ENCODE measurements around the gene CRYBA4.

Gene CRYBA4

DNA sequence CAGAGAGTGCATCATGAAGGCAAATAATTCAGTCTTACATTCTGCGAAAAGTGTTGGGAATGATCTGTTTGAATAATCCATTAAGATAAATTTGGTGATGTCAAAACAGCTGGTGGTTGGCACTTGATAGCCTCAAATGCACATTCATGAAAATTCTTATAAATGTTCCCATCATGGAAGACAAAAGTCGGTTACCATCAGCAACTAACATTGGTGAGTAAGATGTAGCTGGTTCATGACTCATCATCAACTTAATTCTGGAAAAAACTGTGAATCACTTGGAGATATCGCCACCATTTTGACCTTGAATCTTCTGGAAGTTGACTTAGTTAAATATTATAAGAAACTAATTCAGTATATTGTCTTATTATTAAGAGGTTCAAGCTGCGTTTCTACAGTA is 15.2 kb upstream of the CRYBA4 start:
- H3K4me1 ChIP-seq (ENCODE audit: insufficient read depth, low read length, severe bottlenecking) = peaks cover 22% of the 10 kb centered on the region
- no peaks in the 10 kb centered on the region for H4K20me1 ChIP-seq (ENCODE audit: insufficient read depth, low read length)
- H3K4me2 ChIP-seq (ENCODE audit: low read length) = no peak overlapping the region
- no peak overlapping the region for H3K9ac ChIP-seq (ENCODE audit: low read length)
- no peak overlapping the region for H3K27ac ChIP-seq (ENCODE audit: low read depth, low read length, poor library complexity, severe bottlenecking)
- no peaks in the 10 kb centered on the region for H3K9me3 ChIP-seq (ENCODE audit: low read length)
- no peaks in the 10 kb centered on the region for H3K79me2 ChIP-seq (ENCODE audit: insufficient read depth, low read length)
- H3K4me3 ChIP-seq (ENCODE audit: low read depth, low read length, poor library complexity, severe bottlenecking) = no peak overlapping the region
- H2AFZ ChIP-seq (ENCODE audit: low read length) = no peak overlapping the region
- H3K27me3 ChIP-seq (ENCODE audit: insufficient read depth, low read length) = no peaks in the 10 kb centered on the region
- no peaks in the 10 kb centered on the region for H3K9me2 ChIP-seq (ENCODE audit: low read depth, low read length)
- no peaks in the 10 kb centered on the region for H3K36me3 ChIP-seq (ENCODE audit: insufficient read depth, low read length)
- TF ChIP-seq EZH2 (IDR thresholded peaks at IDR 0.05; ENCODE audit: borderline replicate concordance, low read length) = no peak
- TF ChIP-seq, protein P1, sequence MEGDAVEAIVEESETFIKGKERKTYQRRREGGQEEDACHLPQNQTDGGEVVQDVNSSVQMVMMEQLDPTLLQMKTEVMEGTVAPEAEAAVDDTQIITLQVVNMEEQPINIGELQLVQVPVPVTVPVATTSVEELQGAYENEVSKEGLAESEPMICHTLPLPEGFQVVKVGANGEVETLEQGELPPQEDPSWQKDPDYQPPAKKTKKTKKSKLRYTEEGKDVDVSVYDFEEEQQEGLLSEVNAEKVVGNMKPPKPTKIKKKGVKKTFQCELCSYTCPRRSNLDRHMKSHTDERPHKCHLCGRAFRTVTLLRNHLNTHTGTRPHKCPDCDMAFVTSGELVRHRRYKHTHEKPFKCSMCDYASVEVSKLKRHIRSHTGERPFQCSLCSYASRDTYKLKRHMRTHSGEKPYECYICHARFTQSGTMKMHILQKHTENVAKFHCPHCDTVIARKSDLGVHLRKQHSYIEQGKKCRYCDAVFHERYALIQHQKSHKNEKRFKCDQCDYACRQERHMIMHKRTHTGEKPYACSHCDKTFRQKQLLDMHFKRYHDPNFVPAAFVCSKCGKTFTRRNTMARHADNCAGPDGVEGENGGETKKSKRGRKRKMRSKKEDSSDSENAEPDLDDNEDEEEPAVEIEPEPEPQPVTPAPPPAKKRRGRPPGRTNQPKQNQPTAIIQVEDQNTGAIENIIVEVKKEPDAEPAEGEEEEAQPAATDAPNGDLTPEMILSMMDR (IDR thresholded peaks at IDR 0.05; ENCODE audit: low read length) = no peak
- H3F3A ChIP-seq (ENCODE audit: insufficient read depth, low read length) = no peaks in the 10 kb centered on the region

DNA sequence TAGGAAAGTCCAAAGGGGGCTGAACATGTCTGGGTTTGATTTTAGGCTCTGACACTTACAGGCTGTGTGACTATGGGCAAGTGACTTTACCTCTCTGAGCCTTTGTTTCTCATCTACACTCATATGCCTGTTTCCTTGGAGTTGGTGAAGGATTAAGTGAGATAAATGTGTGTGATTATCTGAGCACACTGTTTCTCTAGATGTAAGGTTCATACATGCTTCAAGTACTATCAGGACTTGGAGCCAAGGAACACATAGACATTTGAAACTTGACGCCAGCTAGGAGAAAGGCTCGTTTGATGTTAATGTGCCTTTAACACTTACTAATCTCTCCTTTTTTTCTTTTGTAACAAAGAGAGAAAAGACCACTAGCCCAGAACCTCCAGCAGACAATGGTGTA is 13.6 kb upstream of the CRYBA4 start:
- Histone ChIP-seq H3K27me3 (ENCODE audit: insufficient read depth, low read length) (no peaks in the 10 kb centered on the region), H3K36me3 (ENCODE audit: insufficient read depth, low read length) (no peaks in the 10 kb centered on the region), H3K27ac (ENCODE audit: low read depth, low read length, poor library complexity, severe bottlenecking) (no peak overlapping the region), H4K20me1 (ENCODE audit: insufficient read depth, low read length) (no peaks in the 10 kb centered on the region), H3K9me3 (ENCODE audit: low read length) (no peaks in the 10 kb centered on the region), H3K79me2 (ENCODE audit: insufficient read depth, low read length) (no peaks in the 10 kb centered on the region), H3K4me3 (ENCODE audit: low read depth, low read length, poor library complexity, severe bottlenecking) (peak overlapping the region; percentile 13), H3K4me1 (ENCODE audit: insufficient read depth, low read length, severe bottlenecking) (peaks cover 22% of the 10 kb centered on the region), H2AFZ (ENCODE audit: low read length) (no peak overlapping the region), H3K4me2 (ENCODE audit: low read length) (peak overlapping the region; percentile 26; the same call in 1 of the 2 replicates), H3K9ac (ENCODE audit: low read length) (no peak overlapping the region; the same call in 1 of the 2 replicates), H3F3A (ENCODE audit: insufficient read depth, low read length) (no peaks in the 10 kb centered on the region), H3K9me2 (ENCODE audit: low read depth, low read length) (no peaks in the 10 kb centered on the region)
- no peak for TF ChIP-seq EZH2 (IDR thresholded peaks at IDR 0.05; ENCODE audit: borderline replicate concordance, low read length)
- TF ChIP-seq, protein P1 (IDR thresholded peaks at IDR 0.05; ENCODE audit: low read length) = no peak

DNA sequence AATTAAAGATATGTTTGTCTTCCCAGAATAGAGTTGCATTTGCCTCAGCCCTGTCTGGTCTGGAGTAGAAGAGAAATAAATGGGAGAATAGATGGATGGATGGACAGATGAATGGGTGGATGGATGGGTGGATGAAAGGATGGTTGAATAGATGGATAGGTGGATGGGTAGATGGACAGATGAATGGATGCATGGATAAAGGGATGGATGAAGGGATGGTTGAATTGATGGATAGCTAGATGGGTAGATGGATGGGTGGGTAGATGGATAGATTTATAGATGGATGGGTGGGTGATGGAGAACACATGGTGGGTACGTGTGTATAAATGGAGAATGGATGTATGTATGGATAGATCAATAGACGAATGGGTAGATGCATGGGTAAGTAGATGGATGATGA is 12.5 kb upstream of the CRYBA4 start:
- H3F3A ChIP-seq (ENCODE audit: insufficient read depth, low read length) = no peaks in the 10 kb centered on the region
- H3K27me3 ChIP-seq (ENCODE audit: insufficient read depth, low read length) = no peaks in the 10 kb centered on the region
- H3K27ac ChIP-seq (ENCODE audit: low read depth, low read length, poor library complexity, severe bottlenecking) = no peak overlapping the region
- H3K9me2 ChIP-seq (ENCODE audit: low read depth, low read length) = no peaks in the 10 kb centered on the region
- H4K20me1 ChIP-seq (ENCODE audit: insufficient read depth, low read length) = no peaks in the 10 kb centered on the region
- peaks cover 22% of the 10 kb centered on the region for H3K4me1 ChIP-seq (ENCODE audit: insufficient read depth, low read length, severe bottlenecking)
- H3K9me3 ChIP-seq (ENCODE audit: low read length) = no peaks in the 10 kb centered on the region
- H3K36me3 ChIP-seq (ENCODE audit: insufficient read depth, low read length) = no peaks in the 10 kb centered on the region
- H3K79me2 ChIP-seq (ENCODE audit: insufficient read depth, low read length) = no peaks in the 10 kb centered on the region
- H3K9ac ChIP-seq (ENCODE audit: low read length) = no peak overlapping the region
- no peak overlapping the region for H3K4me3 ChIP-seq (ENCODE audit: low read depth, low read length, poor library complexity, severe bottlenecking)
- H3K4me2 ChIP-seq (ENCODE audit: low read length) = no peak overlapping the region
- TF ChIP-seq, protein P1 (IDR thresholded peaks at IDR 0.05; ENCODE audit: low read length) = no peak
- TF ChIP-seq EZH2 (IDR thresholded peaks at IDR 0.05; ENCODE audit: borderline replicate concordance, low read length) = no peak
- H2AFZ ChIP-seq (ENCODE audit: low read length) = no peak overlapping the region
